DND-41 (cell line): ENCODE data around the gene IFNLR1.

Experiments
- EZH2 ChIP-seq: IDR thresholded peaks from 3 replicates; pipeline ENCODE4 v1.6.1; 2012; ENCODE audit warnings: borderline replicate concordance, low read depth, mild to moderate bottlenecking, moderate library complexity, low read length, inconsistent platforms; ENCODE audit not compliant: severe bottlenecking
- TF ChIP-seq, protein P1 (sequence below): IDR thresholded peaks from 2 replicates; pipeline ENCODE4 v1.5.1; 2012; ENCODE audit warnings: borderline replicate concordance, low read length, moderate library complexity, mild to moderate bottlenecking; ENCODE audit not compliant: poor library complexity, severe bottlenecking; ENCODE audit errors: extremely low read depth

DNA sequence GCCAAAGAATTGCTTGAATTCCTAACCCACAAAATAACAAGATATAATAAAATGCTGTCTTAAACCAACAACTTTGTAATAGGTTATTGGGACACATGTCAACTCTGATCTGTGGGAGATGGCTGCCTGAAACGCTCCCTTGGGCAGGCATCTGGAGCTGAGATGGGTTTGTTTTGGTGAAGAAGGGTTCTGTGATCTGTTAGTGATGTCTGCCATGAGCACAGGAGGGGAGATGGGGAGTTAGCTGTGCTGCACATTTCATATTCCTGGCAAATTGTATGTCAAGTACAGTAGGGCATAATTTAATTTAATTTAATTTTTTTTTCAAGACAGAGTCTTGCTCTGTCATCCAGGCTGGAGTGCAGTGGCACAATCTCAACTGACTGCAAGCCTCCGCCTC lies 34.2 kb upstream of the IFNLR1 start:
- TF ChIP-seq, protein P1, sequence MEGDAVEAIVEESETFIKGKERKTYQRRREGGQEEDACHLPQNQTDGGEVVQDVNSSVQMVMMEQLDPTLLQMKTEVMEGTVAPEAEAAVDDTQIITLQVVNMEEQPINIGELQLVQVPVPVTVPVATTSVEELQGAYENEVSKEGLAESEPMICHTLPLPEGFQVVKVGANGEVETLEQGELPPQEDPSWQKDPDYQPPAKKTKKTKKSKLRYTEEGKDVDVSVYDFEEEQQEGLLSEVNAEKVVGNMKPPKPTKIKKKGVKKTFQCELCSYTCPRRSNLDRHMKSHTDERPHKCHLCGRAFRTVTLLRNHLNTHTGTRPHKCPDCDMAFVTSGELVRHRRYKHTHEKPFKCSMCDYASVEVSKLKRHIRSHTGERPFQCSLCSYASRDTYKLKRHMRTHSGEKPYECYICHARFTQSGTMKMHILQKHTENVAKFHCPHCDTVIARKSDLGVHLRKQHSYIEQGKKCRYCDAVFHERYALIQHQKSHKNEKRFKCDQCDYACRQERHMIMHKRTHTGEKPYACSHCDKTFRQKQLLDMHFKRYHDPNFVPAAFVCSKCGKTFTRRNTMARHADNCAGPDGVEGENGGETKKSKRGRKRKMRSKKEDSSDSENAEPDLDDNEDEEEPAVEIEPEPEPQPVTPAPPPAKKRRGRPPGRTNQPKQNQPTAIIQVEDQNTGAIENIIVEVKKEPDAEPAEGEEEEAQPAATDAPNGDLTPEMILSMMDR: no peak
- no peak for TF ChIP-seq EZH2
